ENCODE measurements around the gene WDR49.

DNA sequence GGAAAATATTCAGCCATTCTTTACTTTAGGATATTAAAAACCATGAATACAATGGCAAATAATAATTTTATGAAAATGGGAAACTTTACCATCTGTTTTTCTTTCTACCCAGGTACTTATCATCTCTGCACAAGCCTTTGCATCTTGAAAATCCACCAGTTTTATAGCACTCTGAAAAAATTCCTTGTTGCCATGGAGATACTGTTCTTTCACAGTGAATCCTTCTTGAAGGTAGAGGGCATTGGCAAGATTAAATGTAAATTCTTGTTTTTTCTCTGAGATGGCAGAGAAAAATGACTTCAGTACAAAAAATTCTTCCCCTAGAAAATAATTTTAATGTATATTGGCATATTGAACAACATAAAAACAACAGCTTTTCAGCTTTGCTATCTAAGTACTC is 186.8 kb downstream of the WDR49 start:
- TF ChIP-seq CTCF (IDR thresholded peaks at IDR 0.05; ENCODE audit: low read depth, low read length): no peak
- TF ChIP-seq EZH2phosphoT487 (IDR thresholded peaks at IDR 0.05; ENCODE audit: low read depth): no peak
